HepG2 (cell line): Measurements from ENCODE around the gene RCE1.

Experiments used
- CTCF ChIP-seq: sonication (generic); formaldehyde crosslinking; IDR thresholded peaks from 2 replicates; pipeline ENCODE4 v1.5.0; 2020; ENCODE audit warnings: mild to moderate bottlenecking, missing genetic modification reagents, moderate library complexity
- HNRNPLL ChIP-seq: fragments of 200-400 bp; formaldehyde crosslinking; IDR thresholded peaks from 2 replicates; pipeline ENCODE4 v1.6.1; 2017; ENCODE audit warnings: mild to moderate bottlenecking, low read depth, low read length; ENCODE audit not compliant: poor library complexity, severe bottlenecking
- IKZF1 ChIP-seq: fragments of 450-650 bp; IDR thresholded peaks from 2 replicates; pipeline ENCODE4 v1.7.1; 2016
- NFAT5 ChIP-seq: sonication (generic); formaldehyde crosslinking; IDR thresholded peaks from 2 replicates; pipeline ENCODE4 v1.4.0; 2020; ENCODE audit warnings: missing genetic modification reagents
- ZNF570 ChIP-seq: sonication (generic); formaldehyde crosslinking; IDR thresholded peaks from 2 replicates; pipeline ENCODE4 v1.4.0; 2020; ENCODE audit warnings: mild to moderate bottlenecking, missing genetic modification reagents, borderline replicate concordance

- TF ChIP-seq ZNF570 (CRISPR knock-in tag) (no peak), CTCF (CRISPR knock-in tag) (no peak), IKZF1 (no peak), HNRNPLL (no peak), NFAT5 (no peak)
Measured at GRCh38 chr11:66864172-66864901, 21.1 kb downstream of the RCE1 start.
